Lower lobe of right lung (tissue), 2 donors: ENCODE data around the gene FLCN. TPM values are rescaled to one million over a fixed set of nuclear protein-coding genes. Genes with fewer than 3 reads are reported as not detected.

Experiments
- ATAC-seq, 2 donors: fragments of 200-7000 bp; cut with Tn5 transposase; one replicate each; pipeline ENCODE4 v1.9.1; 2020 to 2022; ENCODE audit warnings: mild to moderate bottlenecking in 2 of 2, moderate library complexity in 2 of 2
- DNase-seq: peaks from one replicate; pipeline ENCODE4 v3.0.0-alpha.2; 2020
- H3K27ac ChIP-seq: fragments of 200-600 bp; one replicate; pipeline ENCODE4 v1.8.0; 2022
- H3K27me3 ChIP-seq: fragments of 200-600 bp; one replicate; pipeline ENCODE4 v1.8.0; 2022; ENCODE audit warnings: low read depth
- H3K36me3 ChIP-seq: fragments of 200-600 bp; one replicate; pipeline ENCODE4 v1.8.0; 2022; ENCODE audit warnings: mild to moderate bottlenecking
- H3K4me1 ChIP-seq: fragments of 200-600 bp; one replicate; pipeline ENCODE4 v1.8.0; 2022
- H3K4me3 ChIP-seq: fragments of 200-600 bp; one replicate; pipeline ENCODE4 v1.8.0; 2022; ENCODE audit warnings: mild to moderate bottlenecking
- H3K9me3 ChIP-seq: fragments of 200-600 bp; one replicate; pipeline ENCODE4 v1.8.0; 2022
- CTCF ChIP-seq: fragments of 200-600 bp; IDR thresholded peaks from one replicate; pipeline ENCODE4 v1.8.0; 2022; ENCODE audit warnings: antibody characterized with exemption, mild to moderate bottlenecking
- intact Hi-C: fragments of 100-400 bp; cut with DNase I; formaldehyde crosslinking; loops from one replicate; pipeline ENCODE4 v1.11.0; 2022
- total RNA-seq: library from RNA; stranded (reverse); fragmentation: NEBNext Ultra II Directional; extraction: Animal tissue kit (Norgen Biotek cat#: 25700); gene quantifications from one replicate; pipeline ENCODE4 v1.2.1, GENCODE V29; 2021
- donor health status: DM: no; HTN: yes; CAD: no; lungs with severe emphysema.

FLCN gene
- total RNA-seq, 1 donor from 2014 or later, result 92.6 TPM

- no peak for ATAC-seq
- H3K9me3 ChIP-seq, result no peaks in the 10 kb centered on the region
- no peak for DNase-seq
- H3K27ac ChIP-seq, result no peak overlapping the region
- intact Hi-C loops, result no loop called here
- no peak for TF ChIP-seq CTCF
- H3K4me1 ChIP-seq, result no peaks in the 10 kb centered on the region
- H3K36me3 ChIP-seq, result peaks cover 100% of the 10 kb centered on the region
- no peak overlapping the region for H3K4me3 ChIP-seq
- no peaks in the 10 kb centered on the region for H3K27me3 ChIP-seq
Observed at GRCh38 chr17:17223736-17224135, 13.2 kb downstream of the FLCN start.

GRCh38 chr17:17221329-17221728 lies 15.6 kb downstream of the FLCN start:
- no peak overlapping the region for H3K4me3 ChIP-seq
- intact Hi-C loops, result no loop called here
- DNase-seq (no peak), ATAC-seq (no peak)
- no peaks in the 10 kb centered on the region for H3K4me1 ChIP-seq
- H3K27ac ChIP-seq, result no peak overlapping the region
- no peaks in the 10 kb centered on the region for H3K27me3 ChIP-seq
- peaks cover 100% of the 10 kb centered on the region for H3K36me3 ChIP-seq
- TF ChIP-seq CTCF, result no peak
- no peaks in the 10 kb centered on the region for H3K9me3 ChIP-seq

- Histone ChIP-seq H3K4me1 (no peaks in the 10 kb centered on the region), H3K27me3 (no peaks in the 10 kb centered on the region), H3K4me3 (no peak overlapping the region), H3K9me3 (no peaks in the 10 kb centered on the region), H3K36me3 (peaks cover 100% of the 10 kb centered on the region), H3K27ac (no peak overlapping the region)
- intact Hi-C loops, result no loop called here
- ATAC-seq (no peak), DNase-seq (peak; percentile 15)
- no peak for TF ChIP-seq CTCF
Observed at GRCh38 chr17:17220529-17220928, 16.4 kb downstream of the FLCN start.

- no peak for TF ChIP-seq CTCF
- H3K4me3 ChIP-seq, result no peak overlapping the region
- H3K4me1 ChIP-seq, result no peaks in the 10 kb centered on the region
- intact Hi-C loops, result no loop called here
- no peaks in the 10 kb centered on the region for H3K27me3 ChIP-seq
- H3K36me3 ChIP-seq, result peaks cover 100% of the 10 kb centered on the region
- ATAC-seq, result no peak
- no peak overlapping the region for H3K27ac ChIP-seq
- H3K9me3 ChIP-seq, result no peaks in the 10 kb centered on the region
- DNase-seq, result no peak
Observed at GRCh38 chr17:17217995-17218394, 19.0 kb downstream of the FLCN start.

GRCh38 chr17:17216776-17217175 lies 20.2 kb downstream of the FLCN start:
- H3K4me3 ChIP-seq, result no peak overlapping the region
- intact Hi-C loops, result no loop called here
- ATAC-seq (no peak), DNase-seq (no peak)
- TF ChIP-seq CTCF, result no peak
- no peak overlapping the region for H3K27ac ChIP-seq
- H3K4me1 ChIP-seq, result no peaks in the 10 kb centered on the region
- H3K27me3 ChIP-seq, result no peaks in the 10 kb centered on the region
- peaks cover 100% of the 10 kb centered on the region for H3K36me3 ChIP-seq
- H3K9me3 ChIP-seq, result no peaks in the 10 kb centered on the region

- ATAC-seq (peak in 1 of 2 donors; percentile 3), DNase-seq (no peak)
- Histone ChIP-seq H3K4me1 (no peaks in the 10 kb centered on the region), H3K27ac (no peak overlapping the region), H3K4me3 (no peak overlapping the region), H3K27me3 (no peaks in the 10 kb centered on the region), H3K9me3 (no peaks in the 10 kb centered on the region), H3K36me3 (peaks cover 100% of the 10 kb centered on the region)
- no peak for TF ChIP-seq CTCF
- intact Hi-C loops, result no loop called here
Observed at GRCh38 chr17:17216236-17216635, 20.7 kb downstream of the FLCN start.
